Heart left ventricle (tissue), 13 donors: ENCODE data around the gene TIMM17B.

Source experiments
- POLR2A ChIP-seq, 2 donors: fragments of 450-650 bp; IDR thresholded peaks; one replicate each; pipeline ENCODE4 v1.6.1; 2017; ENCODE audit warnings: antibody characterized with exemption in 2 of 2, mild to moderate bottlenecking in 2 of 2, moderate library complexity in 2 of 2
- TF ChIP-seq, protein P1 (sequence below), 12 donors: fragments of 200-600 bp; sonication (generic) in 4 of 12; IDR thresholded peaks; one replicate each; pipeline versions ENCODE4 v1.5.0 to v1.8.0; 2018 to 2022; ENCODE audit warnings: antibody characterized with exemption in 12 of 12, mild to moderate bottlenecking in 5 of 12
- donor health status: ischemic (EF 13 %, LVEDD 7.1; RV severe dilation, severe dysfunction).
- donor health status: DM: no; HTN: yes; CAD: no.
- donor health status: DM: no; HTN: no; CAD: no.
- donor health status: ischemic (EF 25% LVEDD 6.9; RV normal size, moderate dysfunction).
- donor health status: ischemic (EF 25% LVEDD 5.7; RV mildly dilated, moderate dysfunction).
- donor health status: ischemic (EF 35%, LVEDD 5.7; RV mildly dilated, moderate dysfunction).
- donor health status: nonischemic (EF 11% LVEDD 7.7; RV severe dilation, severe dysfunction).
- donor health status: DM: yes; HTN: yes; CAD: no.
- donor health status: PGD.
- donor health status: ischemic (EF 29% LVEDD 5.4; RV normal size, mild dysfunction).
- donor health status: nonischemic (EF 23%, LVEDD 6.1; RV moderate dilation, normal function).

- TF ChIP-seq, protein P1, sequence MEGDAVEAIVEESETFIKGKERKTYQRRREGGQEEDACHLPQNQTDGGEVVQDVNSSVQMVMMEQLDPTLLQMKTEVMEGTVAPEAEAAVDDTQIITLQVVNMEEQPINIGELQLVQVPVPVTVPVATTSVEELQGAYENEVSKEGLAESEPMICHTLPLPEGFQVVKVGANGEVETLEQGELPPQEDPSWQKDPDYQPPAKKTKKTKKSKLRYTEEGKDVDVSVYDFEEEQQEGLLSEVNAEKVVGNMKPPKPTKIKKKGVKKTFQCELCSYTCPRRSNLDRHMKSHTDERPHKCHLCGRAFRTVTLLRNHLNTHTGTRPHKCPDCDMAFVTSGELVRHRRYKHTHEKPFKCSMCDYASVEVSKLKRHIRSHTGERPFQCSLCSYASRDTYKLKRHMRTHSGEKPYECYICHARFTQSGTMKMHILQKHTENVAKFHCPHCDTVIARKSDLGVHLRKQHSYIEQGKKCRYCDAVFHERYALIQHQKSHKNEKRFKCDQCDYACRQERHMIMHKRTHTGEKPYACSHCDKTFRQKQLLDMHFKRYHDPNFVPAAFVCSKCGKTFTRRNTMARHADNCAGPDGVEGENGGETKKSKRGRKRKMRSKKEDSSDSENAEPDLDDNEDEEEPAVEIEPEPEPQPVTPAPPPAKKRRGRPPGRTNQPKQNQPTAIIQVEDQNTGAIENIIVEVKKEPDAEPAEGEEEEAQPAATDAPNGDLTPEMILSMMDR (IDR thresholded peaks at IDR 0.05) = peak in 1 of 12 donors; percentile 2
- TF ChIP-seq POLR2A (IDR thresholded peaks at IDR 0.05) = peak; percentile 66 to 96
Observed at GRCh38 chrX:48918643-48919340, 21.2 kb upstream of the TIMM17B start, which contains the start of gene PIM2.
